Activated CD4-positive, alpha-beta T cell treated with anti-CD3 and anti-CD28 coated beads, Interleukin-2, amount 50 U/mL, for 24 hours (primary cell): Measurements from ENCODE around the gene PLPPR4.

Experiments used
- DNase-seq, 2 donors: peaks; one replicate each; pipeline ENCODE4 v3.0.0-alpha.2; 2020; ENCODE audit warnings: low read depth in 1 of 2, low spot score in 1 of 2

The PLPPR4 gene

GRCh38 chr1:99347041-99347684 lies 82.9 kb downstream of the PLPPR4 start:
- no peak for DNase-seq

DNA sequence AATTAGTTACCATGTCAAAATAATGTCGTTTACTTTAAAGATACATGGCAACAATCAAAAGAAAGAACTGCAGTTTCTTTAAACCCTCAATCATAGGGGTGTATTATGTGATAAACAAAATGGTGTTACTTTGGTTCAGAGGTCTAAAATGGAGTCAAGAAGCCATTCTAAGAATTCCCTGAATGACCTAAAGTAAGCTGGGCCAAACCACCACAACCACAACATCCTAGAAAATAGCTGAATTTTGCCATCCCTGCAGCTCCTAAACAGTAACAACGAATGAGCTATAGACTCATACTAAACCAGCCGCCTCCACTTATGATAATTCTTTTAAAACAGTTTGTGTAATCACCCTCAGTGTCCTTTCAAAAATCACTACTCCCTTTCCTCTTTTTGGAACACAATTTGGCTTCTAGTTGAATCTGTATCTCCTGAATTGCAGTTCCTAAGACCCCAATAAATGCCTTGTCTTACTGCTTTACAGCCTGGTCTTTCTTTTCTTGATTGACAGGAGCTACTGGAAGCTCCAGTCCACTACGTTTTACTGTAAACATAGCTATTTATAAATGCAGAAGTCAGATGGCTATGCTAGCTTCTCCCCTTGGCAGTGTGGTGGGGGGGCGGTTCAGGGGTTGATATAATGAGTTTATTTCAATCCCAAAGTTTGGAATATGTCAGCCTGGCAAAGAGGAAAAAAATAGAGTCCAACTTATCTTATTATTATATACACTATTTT lies 84.3 kb downstream of the PLPPR4 start:
- no peak for DNase-seq

DNA sequence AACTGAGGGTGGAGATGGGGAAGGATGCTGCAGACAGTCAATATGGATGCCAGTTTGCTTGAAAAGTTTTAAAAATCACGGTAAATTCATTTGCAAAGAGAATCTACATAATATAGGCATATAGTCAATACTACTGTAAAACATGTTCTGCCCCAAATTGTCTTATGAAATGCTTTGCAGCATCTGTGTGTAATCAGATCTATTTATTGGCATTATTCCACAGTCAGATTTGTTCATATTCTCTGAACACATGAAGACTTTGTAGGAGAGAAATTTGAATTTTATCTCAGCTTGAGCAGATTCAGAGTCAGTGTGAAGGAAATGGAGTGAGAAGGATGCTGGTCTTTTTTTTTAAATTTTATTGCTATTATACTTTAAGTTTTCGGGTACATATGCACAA lies 88.5 kb downstream of the PLPPR4 start:
- DNase-seq, result no peak

- DNase-seq, result no peak
These were observed 94.5 kb downstream of the PLPPR4 start for GRCh38 chr1:99358770-99359169.
